D721Med (cell line): ENCODE measurements around the gene HS3ST6.
A peak's percentile ranks its signal among the peaks of the same experiment; 100 is the strongest.
"Not testable (repeated sequence)": the region's sequence is repeated elsewhere in the genome, so short reads cannot be mapped to it uniquely, and the experiment has no call there.

Experiments
- DNase-seq: peaks from one replicate; pipeline ENCODE4 v3.0.0; 2011; ENCODE audit warnings: low spot score; ENCODE audit not compliant: insufficient read length
- FAIRE-seq: peaks from 2 replicates; lab custom pipeline; 2011; peaks lifted over from hg19 to GRCh38; lab: Jason Lieb, UNC
- CTCF ChIP-seq: IDR thresholded peaks from 2 replicates; pipeline ENCODE4 v1.5.1; 2012; ENCODE audit warnings: mild to moderate bottlenecking, control low read depth; ENCODE audit not compliant: insufficient read depth; ENCODE audit errors: missing control alignments

Gene HS3ST6

GRCh38 chr16:1929105-1929504 is 10.9 kb upstream of the HS3ST6 start:
- no peak for TF ChIP-seq CTCF
- DNase-seq = no peak
- no peak for FAIRE-seq

GRCh38 chr16:1926271-1926670 is 8.1 kb upstream of the HS3ST6 start:
- no peak for TF ChIP-seq CTCF
- no peak for FAIRE-seq
- no peak for DNase-seq

GRCh38 chr16:1924095-1924494 is 5.9 kb upstream of the HS3ST6 start:
- FAIRE-seq (no peak), DNase-seq (no peak)
- no peak for TF ChIP-seq CTCF

GRCh38 chr16:1923299-1924034 is 5.3 kb upstream of the HS3ST6 start:
- DNase-seq (no peak), FAIRE-seq (no peak)
- peak; percentile 30 for TF ChIP-seq CTCF

GRCh38 chr16:1922357-1922756 is 4.1 kb upstream of the HS3ST6 start:
- DNase-seq = no peak
- no peak for FAIRE-seq
- no peak for TF ChIP-seq CTCF

- no peak for TF ChIP-seq CTCF
- no peak for FAIRE-seq
- no peak for DNase-seq
Observed at GRCh38 chr16:1920727-1921171, 2.5 kb upstream of the HS3ST6 start.

- not testable (repeated sequence) for FAIRE-seq, DNase-seq
Observed at GRCh38 chr16:1920122-1920521, 1.9 kb upstream of the HS3ST6 start.
